Ishikawa (cell line): ENCODE results near the gene SLC28A3.

Source experiments
- CEBPB ChIP-seq: IDR thresholded peaks from 2 replicates; pipeline ENCODE4 v1.6.1; 2012
- CREB1 ChIP-seq: IDR thresholded peaks from 2 replicates; pipeline ENCODE4 v1.6.1; 2012; ENCODE audit warnings: low read depth
- EGR1 ChIP-seq: IDR thresholded peaks from 2 replicates; pipeline ENCODE4 v1.6.1; 2012
- EP300 ChIP-seq: IDR thresholded peaks from 2 replicates; pipeline ENCODE4 v1.6.1; 2012; ENCODE audit warnings: borderline replicate concordance
- FOXM1 ChIP-seq: IDR thresholded peaks from 2 replicates; pipeline ENCODE4 v1.6.1; 2012; ENCODE audit warnings: low read depth, borderline replicate concordance
- MAX ChIP-seq: IDR thresholded peaks from 2 replicates; pipeline ENCODE4 v1.6.1; 2012
- NFIC ChIP-seq: IDR thresholded peaks from 2 replicates; pipeline ENCODE4 v1.6.1; 2012
- RAD21 ChIP-seq: IDR thresholded peaks from 2 replicates; pipeline ENCODE4 v1.6.1; 2012; ENCODE audit warnings: low read depth
- REST ChIP-seq: IDR thresholded peaks from 2 replicates; pipeline ENCODE4 v1.6.1; 2012; ENCODE audit warnings: low read depth, mild to moderate bottlenecking
- TAF1 ChIP-seq: IDR thresholded peaks from 2 replicates; pipeline ENCODE4 v1.6.1; 2012; ENCODE audit warnings: low read depth, mild to moderate bottlenecking
- TCF12 ChIP-seq: IDR thresholded peaks from 2 replicates; pipeline ENCODE4 v1.6.1; 2012; ENCODE audit warnings: low read depth
- TEAD4 ChIP-seq: IDR thresholded peaks from 2 replicates; pipeline ENCODE4 v1.6.1; 2012
- USF1 ChIP-seq: IDR thresholded peaks from 2 replicates; pipeline ENCODE4 v1.6.1; 2012
- YY1 ChIP-seq: IDR thresholded peaks from 2 replicates; pipeline ENCODE4 v1.6.1; 2012; ENCODE audit warnings: low read depth
- ZBTB7A ChIP-seq: IDR thresholded peaks from 2 replicates; pipeline ENCODE4 v1.6.1; 2012; ENCODE audit warnings: low read depth

SLC28A3 gene

GRCh38 chr9:84285381-84285780 is 55.2 kb downstream of the SLC28A3 start:
- TF ChIP-seq RAD21 (no peak), FOXM1 (no peak), MAX (no peak), USF1 (no peak), CREB1 (no peak), REST (no peak), CEBPB (no peak), TCF12 (no peak), ZBTB7A (no peak), EP300 (no peak), TEAD4 (no peak)

- TF ChIP-seq RAD21 (no peak), EP300 (no peak), YY1 (no peak), REST (no peak), TAF1 (no peak), CREB1 (no peak), NFIC (no peak), CEBPB (no peak)
Measured at GRCh38 chr9:84283946-84284345, 56.6 kb downstream of the SLC28A3 start.

- TF ChIP-seq MAX (no peak), REST (no peak), USF1 (no peak), TAF1 (no peak), CEBPB (no peak), EP300 (no peak), ZBTB7A (no peak), TEAD4 (no peak), YY1 (no peak), RAD21 (no peak), CREB1 (no peak), EGR1 (no peak), FOXM1 (no peak), TCF12 (no peak), NFIC (no peak)
Measured at GRCh38 chr9:84278130-84278529, 62.4 kb downstream of the SLC28A3 start.

- TF ChIP-seq TEAD4 (no peak), USF1 (no peak), EGR1 (no peak), NFIC (no peak), TAF1 (no peak), EP300 (no peak), CEBPB (no peak), TCF12 (no peak), ZBTB7A (no peak), YY1 (no peak), MAX (no peak), FOXM1 (no peak), RAD21 (no peak), CREB1 (no peak)
Measured at GRCh38 chr9:84277646-84278045, 62.9 kb downstream of the SLC28A3 start.
